Measurements from ENCODE around the gene ADGRL1. TPM values are rescaled to one million over a fixed set of nuclear protein-coding genes. Genes with fewer than 3 reads are reported as not detected.

Gene ADGRL1
- total RNA-seq, 4 donors from 2014 or later: 20.8 to 55.1 (median 32.6) TPM

DNA sequence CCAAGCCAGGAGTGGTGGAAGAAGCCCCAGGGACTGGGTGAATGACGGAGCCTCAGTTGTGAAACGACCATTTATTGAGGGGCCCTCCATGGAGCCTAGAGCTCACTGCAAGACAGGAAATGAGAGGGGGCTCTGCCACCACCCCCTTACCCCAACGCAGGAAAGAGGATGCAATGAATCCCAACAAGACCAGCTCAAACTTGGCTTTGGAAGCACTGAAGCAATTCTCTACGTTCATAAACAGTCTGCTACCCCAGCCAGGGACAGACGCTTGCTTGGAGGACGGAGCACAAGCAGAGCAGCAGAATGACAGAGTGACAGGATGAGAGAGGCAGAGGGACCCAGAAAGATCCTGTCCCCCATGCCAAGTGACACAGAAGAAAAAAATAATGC lies 89.4 kb downstream of the ADGRL1 start:
- Histone ChIP-seq H3K9me3 (no peaks in the 10 kb centered on the region), H3K36me3 (no peaks in the 10 kb centered on the region), H3K27me3 (no peaks in the 10 kb centered on the region), H3K27ac (replicated peaks in 1 of 4) (peak overlapping the region; percentile 86 to 100 (median 98)), H3K4me3 (peak overlapping the region; percentile 86 to 98 (median 97)), H3K4me1 (peaks cover 70 to 79% (median 75%) of the 10 kb centered on the region in 4 donors)
- DNase-seq (ENCODE audit: extremely low spot score): no peak
- TF ChIP-seq, protein P1, sequence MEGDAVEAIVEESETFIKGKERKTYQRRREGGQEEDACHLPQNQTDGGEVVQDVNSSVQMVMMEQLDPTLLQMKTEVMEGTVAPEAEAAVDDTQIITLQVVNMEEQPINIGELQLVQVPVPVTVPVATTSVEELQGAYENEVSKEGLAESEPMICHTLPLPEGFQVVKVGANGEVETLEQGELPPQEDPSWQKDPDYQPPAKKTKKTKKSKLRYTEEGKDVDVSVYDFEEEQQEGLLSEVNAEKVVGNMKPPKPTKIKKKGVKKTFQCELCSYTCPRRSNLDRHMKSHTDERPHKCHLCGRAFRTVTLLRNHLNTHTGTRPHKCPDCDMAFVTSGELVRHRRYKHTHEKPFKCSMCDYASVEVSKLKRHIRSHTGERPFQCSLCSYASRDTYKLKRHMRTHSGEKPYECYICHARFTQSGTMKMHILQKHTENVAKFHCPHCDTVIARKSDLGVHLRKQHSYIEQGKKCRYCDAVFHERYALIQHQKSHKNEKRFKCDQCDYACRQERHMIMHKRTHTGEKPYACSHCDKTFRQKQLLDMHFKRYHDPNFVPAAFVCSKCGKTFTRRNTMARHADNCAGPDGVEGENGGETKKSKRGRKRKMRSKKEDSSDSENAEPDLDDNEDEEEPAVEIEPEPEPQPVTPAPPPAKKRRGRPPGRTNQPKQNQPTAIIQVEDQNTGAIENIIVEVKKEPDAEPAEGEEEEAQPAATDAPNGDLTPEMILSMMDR (IDR thresholded peaks at IDR 0.05): no peak
- no peak for TF ChIP-seq POLR2A (IDR thresholded peaks at IDR 0.05; ENCODE audit: low read depth)
- TF ChIP-seq EP300 (IDR thresholded peaks at IDR 0.05): no peak
- TF ChIP-seq POLR2AphosphoS5 (IDR thresholded peaks at IDR 0.05): no peak
- intact Hi-C loops (cut with DNase I): no loop called here
- 11% methylated on average over 6 of the region's 6 CpGs for WGBS

- Histone ChIP-seq H3K27me3 (no peaks in the 10 kb centered on the region), H3K4me1 (peaks cover 71 to 87% (median 82%) of the 10 kb centered on the region in 4 donors), H3K9me3 (no peaks in the 10 kb centered on the region), H3K4me3 (peak overlapping the region; percentile 86 to 98 (median 97)), H3K27ac (replicated peaks in 1 of 4) (peak overlapping the region; percentile 86 to 100 (median 98)), H3K36me3 (no peaks in the 10 kb centered on the region)
- no peak for DNase-seq (ENCODE audit: extremely low spot score)
- TF ChIP-seq, protein P1 (IDR thresholded peaks at IDR 0.05): no peak
- intact Hi-C loops (cut with DNase I): no loop called here
- WGBS: 74% methylated on average over 5 of the region's 5 CpGs
Measured at GRCh38 chr19:14115756-14116155, 90.2 kb downstream of the ADGRL1 start.

DNA sequence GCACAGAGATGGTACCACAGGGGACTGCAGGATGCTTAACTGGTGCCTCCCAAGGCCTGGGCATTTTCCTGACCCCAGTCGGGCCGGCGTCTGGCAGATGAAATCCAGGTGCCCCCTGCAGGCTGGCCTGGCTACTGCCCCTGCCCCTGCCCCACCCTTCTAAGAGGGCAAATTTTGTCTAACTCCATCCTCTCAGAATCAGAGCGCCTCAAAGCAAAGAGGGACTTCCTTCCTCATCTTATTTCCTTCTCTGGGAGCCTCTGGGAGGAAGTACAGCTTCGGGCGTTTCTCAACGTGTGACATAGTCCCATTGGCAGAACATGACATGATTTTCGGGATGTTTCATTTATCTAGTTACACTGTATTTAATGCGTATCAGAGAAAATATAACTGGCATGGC lies 91.1 kb downstream of the ADGRL1 start:
- Histone ChIP-seq H3K9me3 (no peaks in the 10 kb centered on the region), H3K4me1 (peaks cover 74 to 88% (median 86%) of the 10 kb centered on the region in 4 donors), H3K27me3 (no peaks in the 10 kb centered on the region), H3K27ac (replicated peaks in 1 of 4) (peak overlapping the region; percentile 86 to 100 (median 98)), H3K4me3 (no peak overlapping the region), H3K36me3 (no peaks in the 10 kb centered on the region)
- intact Hi-C loops (cut with DNase I): no loop called here
- TF ChIP-seq POLR2A (IDR thresholded peaks at IDR 0.05; ENCODE audit: low read depth) (no peak), POLR2AphosphoS5 (IDR thresholded peaks at IDR 0.05) (peak in 1 of 2 donors; percentile 7), EP300 (IDR thresholded peaks at IDR 0.05) (no peak)
- TF ChIP-seq, protein P1 (IDR thresholded peaks at IDR 0.05): peak; percentile 63 to 77 (median 71)
- WGBS: 39% methylated on average over 9 of the region's 9 CpGs
- DNase-seq (ENCODE audit: extremely low spot score): no peak

GRCh38 chr19:14114439-14114838 lies 91.5 kb downstream of the ADGRL1 start:
- intact Hi-C loops (cut with DNase I): no loop called here
- WGBS: 81% methylated on average over 7 of the region's 7 CpGs

More at GRCh38 chr19:14114439-14114838, 91.5 kb downstream of the ADGRL1 start:
- H3K4me1 ChIP-seq: peaks cover 71 to 86% (median 83%) of the 10 kb centered on the region in 4 donors
- H3K4me3 ChIP-seq: no peak overlapping the region
- no peaks in the 10 kb centered on the region for H3K9me3 ChIP-seq
- DNase-seq (ENCODE audit: extremely low spot score): no peak
- TF ChIP-seq POLR2A (IDR thresholded peaks at IDR 0.05; ENCODE audit: low read depth) (no peak), POLR2AphosphoS5 (IDR thresholded peaks at IDR 0.05) (no peak), EP300 (IDR thresholded peaks at IDR 0.05) (no peak)
- TF ChIP-seq, protein P1 (IDR thresholded peaks at IDR 0.05): no peak
- peaks cover 0 to under 1% (median 0%) of the 10 kb centered on the region in 4 donors for H3K36me3 ChIP-seq
- no peaks in the 10 kb centered on the region for H3K27me3 ChIP-seq
- H3K27ac ChIP-seq (replicated peaks in 1 of 4): peak overlapping the region; percentile 86 to 100 (median 98)

Measured in esophagus muscularis mucosa (tissue), 4 donors.